Measurements from ENCODE around the gene CCDC146.

Gene CCDC146

GRCh38 chr7:77309714-77310220, 187.4 kb downstream of the CCDC146 start:
- no peak for TF ChIP-seq EZH2phosphoT487 (IDR thresholded peaks at IDR 0.05; ENCODE audit: low read depth)
- TF ChIP-seq CTCF (IDR thresholded peaks at IDR 0.05; ENCODE audit: low read depth, low read length), result no peak
- H4K20me1 ChIP-seq (ENCODE audit: insufficient read depth, low read length), result no peaks in the 10 kb centered on the region
- no peak overlapping the region for H3K4me3 ChIP-seq (ENCODE audit: low read length)
- no peaks in the 10 kb centered on the region for H3K27me3 ChIP-seq (ENCODE audit: low read depth, low read length)
- H3K4me1 ChIP-seq (ENCODE audit: low read length), result peaks cover 11% of the 10 kb centered on the region
- H3K9ac ChIP-seq (ENCODE audit: low read length), result no peak overlapping the region
- no peaks in the 10 kb centered on the region for H3K79me2 ChIP-seq (ENCODE audit: low read length)
- H3K9me3 ChIP-seq (ENCODE audit: insufficient read depth, low read length), result no peaks in the 10 kb centered on the region
- peaks cover 10% of the 10 kb centered on the region for H3K36me3 ChIP-seq (replicated peaks; ENCODE audit: low read depth, low read length)
- no peak overlapping the region for H3K4me2 ChIP-seq (ENCODE audit: low read length)
- no peak overlapping the region for H3K27ac ChIP-seq (ENCODE audit: low read length)
- H2AFZ ChIP-seq (ENCODE audit: low read depth, low read length), result no peak overlapping the region

DNA sequence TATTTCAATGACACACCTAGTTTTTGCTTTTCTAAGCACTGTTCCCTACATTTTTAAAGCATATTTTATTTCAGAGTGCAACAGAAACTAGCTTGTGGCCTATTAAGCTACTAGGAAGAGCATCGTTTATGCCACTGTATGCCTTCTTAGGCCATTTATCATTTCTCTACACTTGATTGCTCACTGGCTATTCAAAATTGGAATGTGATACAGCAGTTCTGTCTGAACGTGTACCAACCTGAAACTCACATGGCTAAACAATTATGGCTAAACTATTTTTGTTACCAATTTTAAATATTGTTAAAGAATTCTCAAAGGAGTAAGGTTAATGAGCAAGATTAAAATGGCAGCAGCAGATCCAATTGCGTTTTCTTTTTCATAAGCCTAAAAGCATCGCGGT, 188.6 kb downstream of the CCDC146 start:
- Histone ChIP-seq H3K79me2 (ENCODE audit: low read length) (no peaks in the 10 kb centered on the region), H3K4me1 (ENCODE audit: low read length) (peaks cover 11% of the 10 kb centered on the region), H3K9me3 (ENCODE audit: insufficient read depth, low read length) (no peaks in the 10 kb centered on the region), H3K4me2 (ENCODE audit: low read length) (no peak overlapping the region), H3K27me3 (ENCODE audit: low read depth, low read length) (no peaks in the 10 kb centered on the region), H3K36me3 (replicated peaks; ENCODE audit: low read depth, low read length) (peaks cover 10% of the 10 kb centered on the region), H2AFZ (ENCODE audit: low read depth, low read length) (no peak overlapping the region), H4K20me1 (ENCODE audit: insufficient read depth, low read length) (no peaks in the 10 kb centered on the region), H3K4me3 (ENCODE audit: low read length) (no peak overlapping the region), H3K9ac (ENCODE audit: low read length) (no peak overlapping the region), H3K27ac (ENCODE audit: low read length) (no peak overlapping the region)
- TF ChIP-seq EZH2phosphoT487 (IDR thresholded peaks at IDR 0.05; ENCODE audit: low read depth) (no peak), CTCF (IDR thresholded peaks at IDR 0.05; ENCODE audit: low read depth, low read length) (no peak)

GRCh38 chr7:77313085-77313484, 190.7 kb downstream of the CCDC146 start:
- no peak overlapping the region for H3K9ac ChIP-seq (ENCODE audit: low read length)
- H3K27ac ChIP-seq (ENCODE audit: low read length), result no peak overlapping the region
- no peaks in the 10 kb centered on the region for H3K27me3 ChIP-seq (ENCODE audit: low read depth, low read length)
- H2AFZ ChIP-seq (ENCODE audit: low read depth, low read length), result no peak overlapping the region
- no peak overlapping the region for H3K4me3 ChIP-seq (ENCODE audit: low read length)
- peaks cover 17% of the 10 kb centered on the region for H3K36me3 ChIP-seq (replicated peaks; ENCODE audit: low read depth, low read length)
- TF ChIP-seq CTCF (IDR thresholded peaks at IDR 0.05; ENCODE audit: low read depth, low read length) (no peak), EZH2phosphoT487 (IDR thresholded peaks at IDR 0.05; ENCODE audit: low read depth) (no peak)
- no peaks in the 10 kb centered on the region for H4K20me1 ChIP-seq (ENCODE audit: insufficient read depth, low read length)
- H3K4me1 ChIP-seq (ENCODE audit: low read length), result peaks cover 11% of the 10 kb centered on the region
- H3K9me3 ChIP-seq (ENCODE audit: insufficient read depth, low read length), result no peaks in the 10 kb centered on the region
- no peak overlapping the region for H3K4me2 ChIP-seq (ENCODE audit: low read length)
- no peaks in the 10 kb centered on the region for H3K79me2 ChIP-seq (ENCODE audit: low read length)

DNA sequence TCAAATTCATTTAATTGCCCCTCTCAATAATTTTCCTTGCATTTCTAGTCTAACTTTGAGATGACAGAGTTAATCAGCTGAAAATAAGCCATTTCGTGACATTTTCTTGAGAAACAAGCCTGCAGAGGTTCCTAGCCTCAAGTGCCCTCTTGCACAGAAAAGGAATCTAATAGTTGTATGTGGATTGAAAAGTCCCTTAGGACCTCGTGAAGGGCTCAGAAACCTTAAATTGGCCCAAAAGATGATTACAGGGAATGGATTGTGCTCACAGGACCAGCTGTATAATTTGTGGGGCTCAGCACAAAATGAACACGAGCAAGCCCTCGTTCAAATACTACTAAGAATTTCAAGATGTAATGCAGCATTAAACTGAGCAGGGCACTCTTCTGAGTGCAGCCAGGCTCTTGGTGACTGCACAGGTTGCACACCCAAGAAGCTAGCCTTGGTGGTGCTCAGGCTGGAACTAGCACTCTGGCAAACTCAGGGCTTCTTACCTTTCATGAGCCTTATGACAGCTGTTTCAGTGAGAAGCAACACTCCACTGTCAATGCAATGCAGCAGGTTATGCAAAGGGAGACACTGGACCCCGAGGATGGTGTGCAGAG, 191.6 kb downstream of the CCDC146 start:
- TF ChIP-seq EZH2phosphoT487 (IDR thresholded peaks at IDR 0.05; ENCODE audit: low read depth) (no peak), CTCF (IDR thresholded peaks at IDR 0.05; ENCODE audit: low read depth, low read length) (no peak)

More for the DNA sequence above, 191.6 kb downstream of the CCDC146 start:
- H3K4me2 ChIP-seq (ENCODE audit: low read length), result no peak overlapping the region
- H3K79me2 ChIP-seq (ENCODE audit: low read length), result no peaks in the 10 kb centered on the region
- H3K36me3 ChIP-seq (replicated peaks; ENCODE audit: low read depth, low read length), result peaks cover 17% of the 10 kb centered on the region
- no peak overlapping the region for H3K27ac ChIP-seq (ENCODE audit: low read length)
- H3K9me3 ChIP-seq (ENCODE audit: insufficient read depth, low read length), result no peaks in the 10 kb centered on the region
- H3K4me1 ChIP-seq (ENCODE audit: low read length), result peaks cover 11% of the 10 kb centered on the region
- no peaks in the 10 kb centered on the region for H3K27me3 ChIP-seq (ENCODE audit: low read depth, low read length)
- no peak overlapping the region for H3K9ac ChIP-seq (ENCODE audit: low read length)
- H3K4me3 ChIP-seq (ENCODE audit: low read length), result no peak overlapping the region
- H2AFZ ChIP-seq (ENCODE audit: low read depth, low read length), result no peak overlapping the region
- no peaks in the 10 kb centered on the region for H4K20me1 ChIP-seq (ENCODE audit: insufficient read depth, low read length)

All from OCI-LY3 (cell line).